G401.6 (cell line): ENCODE results near the gene SORL1-AS1.
"Not testable (repeated sequence)": the region's sequence is repeated elsewhere in the genome, so short reads cannot be mapped to it uniquely, and the experiment has no call there.

Source experiments
- FAIRE-seq: peaks from 2 replicates; lab custom pipeline; 2012; peaks lifted over from hg19 to GRCh38; lab: Jason Lieb, UNC

SORL1-AS1 gene

GRCh38 chr11:121452609-121453150 lies at the start of gene SORL1-AS1:
SORL1-AS1 (minus strand) TSS chr11:121452967.
- no peak for FAIRE-seq

DNA sequence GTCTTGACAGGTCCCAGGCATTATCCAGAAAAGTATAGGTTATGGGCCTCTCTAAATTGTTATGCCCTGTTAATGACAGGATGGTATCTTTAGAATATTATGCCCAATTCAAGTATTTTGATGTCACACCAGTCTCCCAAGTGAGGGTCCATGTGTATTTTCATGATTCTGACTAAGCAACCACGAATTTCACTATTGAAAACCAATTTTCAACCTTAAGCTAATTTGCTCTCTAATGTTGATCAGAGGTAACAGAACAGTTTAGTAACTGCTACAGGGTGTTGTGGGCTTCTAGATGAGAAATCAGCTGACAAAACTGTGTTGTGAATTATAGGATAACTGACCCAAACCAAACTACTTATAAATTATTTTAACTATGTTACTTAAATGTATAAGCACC lies 48.0 kb upstream of the SORL1-AS1 start:
- FAIRE-seq = no peak

DNA sequence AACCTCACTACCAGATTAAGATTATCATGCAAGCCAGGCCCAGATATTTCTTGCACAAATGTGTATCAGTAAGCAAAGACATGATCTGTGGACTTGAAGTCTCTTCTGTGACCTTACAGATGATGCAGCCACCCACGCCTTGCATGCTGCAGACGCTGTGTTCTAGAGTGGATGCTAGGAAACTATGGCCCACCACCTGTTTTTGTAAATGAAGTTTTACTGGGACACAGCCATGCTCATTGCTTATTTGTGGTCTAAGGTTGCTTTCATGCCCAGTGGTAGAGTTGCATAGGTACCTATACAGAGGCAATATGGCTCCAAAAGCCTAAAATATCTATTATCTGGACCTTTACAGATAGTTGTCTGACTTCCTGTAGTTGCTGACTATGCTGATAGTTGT lies 47.5 kb upstream of the SORL1-AS1 start:
- FAIRE-seq = no peak

DNA sequence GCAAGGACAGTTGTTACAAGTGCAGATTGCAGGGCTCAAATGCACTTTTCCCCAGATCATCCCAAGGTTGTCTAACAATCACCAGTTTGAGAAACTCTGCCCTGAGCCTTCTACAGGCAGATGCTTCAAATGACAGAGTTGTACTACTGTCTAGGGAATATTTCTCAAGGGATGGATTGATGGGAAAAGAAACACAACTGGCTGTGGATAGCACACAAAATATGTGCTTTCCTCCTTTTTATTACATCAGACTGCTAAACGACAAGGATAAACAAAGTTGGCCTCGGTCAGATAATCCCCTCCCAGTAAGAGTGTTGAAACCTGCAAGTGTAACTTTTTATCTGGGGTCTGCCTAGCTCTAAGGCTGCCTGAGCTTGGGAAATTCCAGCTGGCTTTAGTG lies 46.6 kb upstream of the SORL1-AS1 start:
- no peak for FAIRE-seq

- FAIRE-seq = no peak
Measured at GRCh38 chr11:121497176-121497998, 44.6 kb upstream of the SORL1-AS1 start.

DNA sequence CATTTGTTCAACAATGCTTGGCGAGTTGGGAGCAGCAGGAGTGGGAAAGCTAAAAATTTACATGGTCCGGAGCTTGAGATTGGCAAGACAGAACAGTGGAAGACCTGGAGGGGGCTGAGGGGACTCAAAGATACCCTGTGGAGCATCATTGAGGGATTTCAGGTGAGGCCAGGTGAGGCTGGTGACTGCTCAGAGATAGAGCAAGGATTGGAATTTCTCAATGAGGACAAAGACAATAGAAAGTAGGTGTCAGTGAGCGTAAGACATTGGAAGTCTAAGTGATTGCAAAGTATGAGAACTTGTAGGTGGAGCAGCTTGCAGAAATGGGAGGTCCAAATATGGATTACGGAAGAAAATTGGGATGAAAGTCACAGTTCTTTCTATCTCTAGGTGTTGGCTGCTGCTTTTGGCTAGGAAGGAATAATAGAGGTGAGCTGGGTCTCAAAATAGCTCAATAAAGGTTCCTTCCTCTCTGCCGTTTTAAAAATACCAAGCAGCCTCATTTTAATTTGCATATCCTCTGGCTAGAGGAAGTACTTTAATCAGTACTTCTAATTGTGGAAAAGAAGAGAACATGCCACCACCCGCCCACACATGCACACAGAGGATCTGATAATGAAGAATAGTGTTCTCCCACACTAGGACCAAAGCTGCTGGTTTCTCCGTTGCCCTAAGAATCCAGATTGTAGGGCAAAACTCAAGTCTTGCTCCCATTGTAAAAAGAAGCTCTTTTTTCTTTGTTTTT lies 41.8 kb upstream of the SORL1-AS1 start:
- no peak for FAIRE-seq

DNA sequence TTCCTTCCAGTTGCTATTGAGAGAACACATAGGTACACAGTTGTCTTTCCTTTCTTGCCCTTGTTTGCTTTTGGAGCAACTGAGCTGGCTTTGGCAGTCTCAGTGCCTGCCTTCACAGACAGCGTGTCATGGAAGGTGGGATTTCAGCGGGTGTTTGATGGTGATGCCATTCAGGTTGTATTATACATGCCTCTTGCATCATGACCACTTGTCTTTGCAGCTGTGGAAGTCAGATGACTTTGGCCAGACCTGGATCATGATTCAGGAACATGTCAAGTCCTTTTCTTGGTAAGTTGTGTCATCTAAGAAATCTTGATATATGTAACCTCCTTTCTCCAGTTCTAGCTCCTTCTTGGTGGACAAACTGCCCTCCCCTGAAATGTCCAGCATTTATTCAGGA lies 37.1 kb upstream of the SORL1-AS1 start:
- no peak for FAIRE-seq

- no peak for FAIRE-seq
Measured at GRCh38 chr11:121488641-121489040, 35.9 kb upstream of the SORL1-AS1 start.

- FAIRE-seq = no peak
Measured at GRCh38 chr11:121488170-121488569, 35.4 kb upstream of the SORL1-AS1 start.

GRCh38 chr11:121487191-121487590 lies 34.4 kb upstream of the SORL1-AS1 start:
- FAIRE-seq = no peak

- no peak for FAIRE-seq
Measured at GRCh38 chr11:121486054-121486453, 33.3 kb upstream of the SORL1-AS1 start.

- FAIRE-seq = no peak
Measured at GRCh38 chr11:121485216-121485615, 32.4 kb upstream of the SORL1-AS1 start.

DNA sequence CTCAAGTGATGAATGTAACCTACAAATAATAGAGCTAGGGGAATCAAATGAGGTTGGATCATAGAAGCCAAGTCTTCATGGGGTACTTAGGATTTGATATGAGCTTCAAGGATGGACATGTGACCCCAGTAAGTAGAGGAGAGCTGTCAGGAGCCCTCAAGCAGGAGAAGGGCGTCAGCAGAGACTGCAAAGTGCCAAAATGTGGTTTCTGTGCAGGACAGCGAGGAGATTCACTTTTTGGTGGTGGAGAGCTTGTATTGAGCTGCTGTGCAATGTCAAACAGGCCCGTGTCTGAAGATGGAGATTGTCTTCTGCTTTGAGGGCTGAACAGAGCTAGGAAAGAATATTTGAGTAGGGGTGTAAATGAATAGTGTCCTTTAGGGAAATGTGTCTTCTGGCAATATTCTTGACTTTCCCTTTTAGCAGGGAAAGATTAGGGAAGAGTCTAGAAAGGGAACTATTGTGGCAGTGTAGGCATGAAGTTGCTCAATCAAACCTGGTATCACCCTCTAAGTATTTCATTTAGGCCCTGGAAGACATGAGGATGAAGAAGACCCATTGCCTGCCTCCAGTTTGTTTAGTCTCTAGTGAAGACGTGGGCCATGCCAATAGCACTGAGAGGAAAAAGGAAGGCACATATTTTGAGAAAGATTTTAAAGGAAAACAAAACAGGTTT lies 31.2 kb upstream of the SORL1-AS1 start:
- FAIRE-seq = no peak

DNA sequence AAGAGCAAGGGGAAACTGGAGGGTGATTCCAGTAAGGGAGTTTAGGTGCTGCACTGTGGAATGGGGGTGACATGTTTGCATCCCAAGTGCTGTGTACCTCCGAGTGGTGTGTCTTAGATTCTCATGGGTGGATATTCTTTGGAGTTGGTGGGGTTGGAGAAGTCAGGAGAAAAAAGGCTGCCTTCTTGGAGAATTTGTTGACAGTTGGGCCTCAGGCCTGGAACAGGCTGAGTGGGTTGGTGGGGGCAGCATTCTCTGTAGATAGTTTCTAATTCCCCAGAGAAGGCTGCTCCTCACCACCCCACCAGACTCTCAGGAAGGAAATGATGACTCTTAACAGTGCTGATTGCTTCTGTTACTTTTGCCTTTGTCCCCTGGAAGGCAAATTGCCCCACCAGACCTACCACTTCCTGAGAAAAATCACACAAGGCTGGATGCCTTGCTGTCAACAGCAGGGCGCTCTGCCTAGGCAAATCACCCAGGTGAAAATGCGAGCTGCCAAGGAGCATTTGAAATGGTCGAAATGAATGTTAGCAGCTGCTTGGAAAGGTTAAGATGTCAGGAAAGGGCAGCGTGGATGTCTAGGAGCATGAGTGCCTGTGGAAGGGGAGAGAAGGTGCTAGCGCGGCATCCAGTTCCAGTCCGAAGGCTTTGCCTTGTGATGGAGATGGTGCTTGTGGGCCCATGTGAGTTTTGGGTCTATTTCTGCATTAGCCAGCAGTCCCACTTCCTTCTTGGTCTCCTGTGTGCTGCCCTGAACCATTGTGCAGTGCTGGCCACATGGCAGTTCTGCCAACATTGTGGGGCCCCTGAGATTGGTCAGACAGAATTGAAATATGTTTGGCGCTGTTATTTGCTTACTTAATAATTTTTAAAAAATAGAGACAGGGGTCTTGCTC lies 29.7 kb upstream of the SORL1-AS1 start:
- FAIRE-seq = no peak

- not testable (repeated sequence) for FAIRE-seq
Measured at GRCh38 chr11:121481484-121482230, 28.9 kb upstream of the SORL1-AS1 start.

- FAIRE-seq = no peak
Measured at GRCh38 chr11:121479698-121480238, 27.0 kb upstream of the SORL1-AS1 start.

DNA sequence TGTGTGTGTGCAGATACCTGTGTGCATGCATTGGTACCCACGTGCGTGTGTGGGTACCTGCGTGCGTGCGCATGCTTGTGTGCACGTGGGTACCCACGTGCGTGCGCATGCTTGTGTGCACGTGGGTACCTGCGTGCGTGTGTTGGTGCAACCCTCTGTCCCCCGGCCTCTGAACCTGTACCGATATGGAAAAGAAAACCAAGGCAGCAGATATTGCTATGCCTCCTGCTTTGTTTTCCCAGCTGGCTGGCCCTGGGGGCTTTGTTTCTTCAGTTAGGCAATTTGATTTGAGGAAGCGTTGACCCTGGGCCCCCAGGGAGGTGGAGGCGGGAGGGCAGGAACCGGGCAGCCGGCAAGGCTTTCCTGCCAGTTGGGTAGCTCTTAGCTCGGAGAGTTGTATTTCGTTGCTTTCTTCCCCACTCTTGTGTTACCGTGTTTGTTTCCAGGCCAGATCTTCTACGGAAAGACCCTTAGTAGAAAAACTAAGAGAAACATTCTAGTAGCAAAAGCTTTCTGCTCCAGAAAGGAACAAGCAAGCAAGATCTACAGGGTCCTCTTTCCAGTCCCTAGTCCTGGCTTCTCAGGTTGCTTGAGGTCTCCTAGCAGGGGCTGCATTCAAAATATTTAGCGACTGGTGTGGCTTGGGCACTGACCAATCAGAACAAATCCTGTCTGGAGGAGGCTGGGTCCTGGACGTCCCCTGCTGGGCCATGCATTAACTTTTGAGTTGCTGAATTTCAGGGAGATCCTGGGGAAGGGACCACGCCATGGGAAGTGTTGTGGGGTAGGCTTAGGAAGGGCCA lies 26.3 kb upstream of the SORL1-AS1 start:
- FAIRE-seq = no peak

- FAIRE-seq = no peak
Measured at GRCh38 chr11:121478226-121478894, 25.6 kb upstream of the SORL1-AS1 start.

DNA sequence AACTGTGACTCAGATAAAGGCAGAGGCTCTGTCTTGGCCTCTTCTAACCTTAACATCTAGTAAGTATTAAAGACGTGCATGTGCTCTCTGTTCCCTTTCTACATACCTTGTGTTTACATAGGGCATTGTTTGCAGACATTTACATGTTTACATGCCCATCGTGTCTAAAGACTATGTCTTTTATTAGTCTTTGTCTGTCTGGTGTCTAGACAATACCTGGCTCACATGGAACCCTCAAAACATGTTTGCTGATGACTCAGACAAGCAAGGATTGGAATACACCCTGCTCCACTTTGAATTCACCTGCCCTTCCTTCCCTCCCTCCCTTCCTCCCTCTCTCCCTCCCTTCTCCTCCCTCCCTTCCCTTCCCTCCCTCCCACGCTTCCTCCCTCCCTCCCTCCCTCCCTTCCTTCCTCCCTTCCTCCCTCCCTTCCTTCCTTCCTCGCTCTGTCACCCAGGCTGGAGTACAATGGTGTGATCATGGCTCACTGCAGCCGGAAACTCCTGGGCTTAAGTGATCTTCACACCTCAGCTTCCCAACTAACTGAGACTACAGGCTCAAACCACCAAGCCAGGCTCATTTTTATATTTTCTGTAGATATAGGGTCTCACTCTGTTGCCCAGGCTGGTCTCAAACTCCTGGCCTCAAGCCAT lies 23.7 kb upstream of the SORL1-AS1 start:
- no peak for FAIRE-seq
